ENCODE measurements around the gene ADD3.

Gene ADD3

DNA sequence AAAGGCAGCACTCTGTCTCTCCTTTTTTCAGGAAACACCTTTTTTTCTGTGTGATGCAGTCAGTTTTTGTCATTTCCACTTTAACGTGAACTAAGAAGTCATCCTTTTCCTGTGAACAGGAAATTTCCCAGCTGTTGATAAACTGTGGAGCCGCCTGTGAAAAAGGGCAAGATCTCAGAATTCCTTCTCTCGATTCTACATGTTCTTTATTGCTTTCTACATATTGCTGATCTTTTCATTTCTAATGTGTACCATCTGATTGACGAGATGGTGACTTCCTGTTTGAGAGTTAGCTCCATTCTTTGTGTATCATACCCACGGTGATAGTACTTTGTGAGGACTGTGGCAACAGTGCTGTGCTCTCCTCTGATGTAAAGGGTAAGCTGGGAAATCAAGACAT is 50.4 kb downstream of the ADD3 start:
- Histone ChIP-seq H3K4me3 (ENCODE audit: low read depth, low read length) (no peak overlapping the region), H3K36me3 (no peaks in the 10 kb centered on the region), H3K27ac (no peak overlapping the region), H3K27me3 (ENCODE audit: insufficient read depth, low read depth, severe bottlenecking) (no peaks in the 10 kb centered on the region), H3K9me3 (ENCODE audit: severe bottlenecking) (no peaks in the 10 kb centered on the region)
- no peak for DNase-seq
- TF ChIP-seq, protein P1, sequence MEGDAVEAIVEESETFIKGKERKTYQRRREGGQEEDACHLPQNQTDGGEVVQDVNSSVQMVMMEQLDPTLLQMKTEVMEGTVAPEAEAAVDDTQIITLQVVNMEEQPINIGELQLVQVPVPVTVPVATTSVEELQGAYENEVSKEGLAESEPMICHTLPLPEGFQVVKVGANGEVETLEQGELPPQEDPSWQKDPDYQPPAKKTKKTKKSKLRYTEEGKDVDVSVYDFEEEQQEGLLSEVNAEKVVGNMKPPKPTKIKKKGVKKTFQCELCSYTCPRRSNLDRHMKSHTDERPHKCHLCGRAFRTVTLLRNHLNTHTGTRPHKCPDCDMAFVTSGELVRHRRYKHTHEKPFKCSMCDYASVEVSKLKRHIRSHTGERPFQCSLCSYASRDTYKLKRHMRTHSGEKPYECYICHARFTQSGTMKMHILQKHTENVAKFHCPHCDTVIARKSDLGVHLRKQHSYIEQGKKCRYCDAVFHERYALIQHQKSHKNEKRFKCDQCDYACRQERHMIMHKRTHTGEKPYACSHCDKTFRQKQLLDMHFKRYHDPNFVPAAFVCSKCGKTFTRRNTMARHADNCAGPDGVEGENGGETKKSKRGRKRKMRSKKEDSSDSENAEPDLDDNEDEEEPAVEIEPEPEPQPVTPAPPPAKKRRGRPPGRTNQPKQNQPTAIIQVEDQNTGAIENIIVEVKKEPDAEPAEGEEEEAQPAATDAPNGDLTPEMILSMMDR (IDR thresholded peaks at IDR 0.05; ENCODE audit: low read depth, low read length) = no peak

DNA sequence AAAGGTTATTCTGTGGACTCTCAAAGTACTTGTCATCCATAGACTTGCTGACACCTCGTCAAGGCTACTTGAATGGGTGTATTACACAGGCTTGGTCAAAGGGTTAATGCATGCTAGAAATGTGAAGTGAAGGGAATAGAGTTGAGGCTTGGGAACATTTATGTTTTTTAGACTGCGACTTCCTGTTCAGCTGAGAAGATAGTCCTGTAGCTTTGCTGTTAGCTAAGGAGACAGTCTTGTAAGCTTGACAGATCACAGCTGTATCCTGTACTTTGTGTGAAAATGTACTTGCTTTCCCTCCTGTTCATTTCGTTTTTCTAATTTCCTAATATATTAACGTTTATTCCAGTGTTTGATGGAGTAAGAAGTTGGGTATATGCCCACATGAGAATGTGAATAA is 52.1 kb downstream of the ADD3 start:
- H3K36me3 ChIP-seq = no peaks in the 10 kb centered on the region
- no peaks in the 10 kb centered on the region for H3K27me3 ChIP-seq (ENCODE audit: insufficient read depth, low read depth, severe bottlenecking)
- no peak overlapping the region for H3K27ac ChIP-seq
- DNase-seq = no peak
- H3K9me3 ChIP-seq (ENCODE audit: severe bottlenecking) = no peaks in the 10 kb centered on the region
- TF ChIP-seq, protein P1 (IDR thresholded peaks at IDR 0.05; ENCODE audit: low read depth, low read length) = no peak
- no peak overlapping the region for H3K4me3 ChIP-seq (ENCODE audit: low read depth, low read length)

DNA sequence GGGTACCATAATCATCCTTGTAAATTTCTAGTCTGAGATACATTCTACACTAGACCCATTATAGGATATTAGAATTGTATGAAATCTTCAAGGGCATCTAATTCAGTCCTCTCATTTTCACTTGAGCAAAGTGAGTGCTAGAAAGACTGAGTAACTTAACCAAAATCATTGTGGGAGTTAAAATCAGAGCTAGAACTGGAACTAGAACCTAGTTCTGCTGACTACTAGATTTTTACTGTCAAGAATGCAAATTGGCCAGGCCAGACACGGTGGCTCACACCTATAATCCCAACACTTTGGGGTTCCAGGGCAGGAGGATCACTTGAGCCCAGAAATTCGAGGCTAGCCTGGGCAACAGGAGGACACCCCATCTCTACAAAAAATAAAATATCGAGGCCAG is 53.9 kb downstream of the ADD3 start:
- Histone ChIP-seq H3K9me3 (ENCODE audit: severe bottlenecking) (no peaks in the 10 kb centered on the region), H3K27me3 (ENCODE audit: insufficient read depth, low read depth, severe bottlenecking) (no peaks in the 10 kb centered on the region), H3K4me3 (ENCODE audit: low read depth, low read length) (no peak overlapping the region), H3K27ac (no peak overlapping the region), H3K36me3 (no peaks in the 10 kb centered on the region)
- TF ChIP-seq, protein P1 (IDR thresholded peaks at IDR 0.05; ENCODE audit: low read depth, low read length) = no peak
- no peak for DNase-seq

DNA sequence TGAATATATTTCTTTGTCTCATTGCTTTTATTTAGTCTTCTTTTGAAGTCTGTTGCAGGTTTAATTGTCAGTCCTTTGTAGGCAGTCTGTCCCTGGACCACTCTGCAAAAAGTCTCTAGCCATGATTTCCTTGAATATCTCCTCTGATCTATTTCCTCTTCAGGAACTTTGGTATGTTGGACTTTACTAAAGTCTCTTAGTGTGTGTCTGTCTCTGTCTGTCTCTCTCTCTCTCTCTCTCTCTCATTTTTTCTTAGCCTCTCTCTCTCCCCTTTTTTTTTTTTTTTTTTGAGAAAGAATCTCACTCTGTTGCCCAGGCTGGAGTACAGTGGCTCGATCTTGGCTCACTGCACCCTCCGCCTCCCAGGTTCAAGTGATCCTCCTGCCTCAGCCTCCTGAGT is 57.5 kb downstream of the ADD3 start:
- no peaks in the 10 kb centered on the region for H3K27me3 ChIP-seq (ENCODE audit: insufficient read depth, low read depth, severe bottlenecking)
- no peaks in the 10 kb centered on the region for H3K9me3 ChIP-seq (ENCODE audit: severe bottlenecking)
- no peak overlapping the region for H3K27ac ChIP-seq
- TF ChIP-seq, protein P1 (IDR thresholded peaks at IDR 0.05; ENCODE audit: low read depth, low read length) = no peak
- DNase-seq = no peak
- no peak overlapping the region for H3K4me3 ChIP-seq (ENCODE audit: low read depth, low read length)
- no peaks in the 10 kb centered on the region for H3K36me3 ChIP-seq

DNA sequence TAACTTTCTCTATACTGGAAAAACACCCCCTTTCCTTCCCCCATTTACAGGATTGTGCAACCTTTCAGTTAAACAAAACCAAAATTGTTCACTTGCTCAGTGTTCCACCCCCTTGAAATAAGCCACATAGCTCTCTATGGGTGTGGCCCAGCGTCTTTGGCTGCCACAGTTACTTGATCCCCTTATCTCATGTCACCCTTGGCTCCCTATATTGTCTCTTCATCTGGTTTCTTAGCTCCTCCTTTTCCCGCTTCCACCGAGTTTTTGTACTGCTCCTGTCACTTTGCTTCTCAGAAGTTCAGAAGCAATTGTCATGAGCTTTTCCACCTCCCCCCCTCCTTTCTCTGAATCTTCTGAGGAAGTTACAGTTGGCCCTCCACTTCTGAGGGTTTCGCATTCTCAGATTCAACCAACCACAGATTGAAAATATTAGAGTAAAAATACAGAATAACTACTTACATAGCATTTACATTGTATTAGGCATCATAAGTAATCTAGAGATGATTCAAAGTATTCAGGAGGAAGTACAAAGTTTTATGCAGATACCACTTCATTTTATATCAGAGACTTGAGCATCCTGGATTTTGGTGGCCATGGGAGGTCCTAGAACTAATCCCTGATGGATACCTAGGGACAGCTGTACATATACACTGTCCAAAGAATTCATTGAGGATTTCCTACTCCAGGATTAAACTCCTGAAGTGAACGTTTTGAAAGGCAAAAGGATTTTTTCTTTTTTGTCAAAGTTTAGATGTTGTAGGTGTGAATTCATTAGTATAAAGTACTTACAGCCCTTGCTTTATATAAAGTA is 60.4 kb downstream of the ADD3 start:
- no peak for DNase-seq
- no peak overlapping the region for H3K27ac ChIP-seq
- H3K27me3 ChIP-seq (ENCODE audit: insufficient read depth, low read depth, severe bottlenecking) = no peaks in the 10 kb centered on the region
- no peaks in the 10 kb centered on the region for H3K36me3 ChIP-seq
- no peak overlapping the region for H3K4me3 ChIP-seq (ENCODE audit: low read depth, low read length)
- TF ChIP-seq, protein P1 (IDR thresholded peaks at IDR 0.05; ENCODE audit: low read depth, low read length) = no peak
- H3K9me3 ChIP-seq (ENCODE audit: severe bottlenecking) = no peaks in the 10 kb centered on the region

DNA sequence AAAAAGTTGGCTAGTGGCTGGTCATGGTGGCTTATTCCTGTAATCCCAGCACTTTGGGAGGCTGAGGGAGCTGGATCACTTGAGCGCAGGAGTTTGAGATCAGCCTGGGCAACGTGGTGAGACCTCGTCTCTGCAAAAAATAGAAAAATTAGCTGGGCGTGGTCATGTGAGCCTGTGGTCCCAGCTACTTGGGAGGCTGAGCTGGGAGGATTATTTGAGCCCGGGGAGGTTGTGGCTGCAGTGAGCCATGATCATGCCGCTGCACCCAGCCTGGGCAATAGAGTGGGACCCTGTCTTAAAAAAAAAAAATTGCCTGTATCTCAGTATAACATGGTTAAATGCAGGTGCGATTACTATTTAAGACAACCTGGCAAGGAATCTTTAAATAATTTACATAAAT is 61.0 kb downstream of the ADD3 start:
- H3K4me3 ChIP-seq (ENCODE audit: low read depth, low read length) = no peak overlapping the region
- TF ChIP-seq, protein P1 (IDR thresholded peaks at IDR 0.05; ENCODE audit: low read depth, low read length) = no peak
- H3K9me3 ChIP-seq (ENCODE audit: severe bottlenecking) = no peaks in the 10 kb centered on the region
- no peak overlapping the region for H3K27ac ChIP-seq
- no peaks in the 10 kb centered on the region for H3K36me3 ChIP-seq
- H3K27me3 ChIP-seq (ENCODE audit: insufficient read depth, low read depth, severe bottlenecking) = no peaks in the 10 kb centered on the region
- no peak for DNase-seq
